HG03469 (cell line): ENCODE results near the gene OR5P2.
"Not testable (repeated sequence)": the region's sequence is repeated elsewhere in the genome, so short reads cannot be mapped to it uniquely, and the experiment has no call there.

ENCODE experiments used
- ATAC-seq: cut with Tn5 transposase; IDR thresholded peaks from one replicate; pipeline ENCODE4 v1.9.1; 2021; ENCODE audit warnings: mild to moderate bottlenecking, moderate library complexity, moderate number of reproducible peaks; ENCODE audit not compliant: unreplicated experiment

The OR5P2 gene, protein sequence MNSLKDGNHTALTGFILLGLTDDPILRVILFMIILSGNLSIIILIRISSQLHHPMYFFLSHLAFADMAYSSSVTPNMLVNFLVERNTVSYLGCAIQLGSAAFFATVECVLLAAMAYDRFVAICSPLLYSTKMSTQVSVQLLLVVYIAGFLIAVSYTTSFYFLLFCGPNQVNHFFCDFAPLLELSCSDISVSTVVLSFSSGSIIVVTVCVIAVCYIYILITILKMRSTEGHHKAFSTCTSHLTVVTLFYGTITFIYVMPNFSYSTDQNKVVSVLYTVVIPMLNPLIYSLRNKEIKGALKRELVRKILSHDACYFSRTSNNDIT

DNA sequence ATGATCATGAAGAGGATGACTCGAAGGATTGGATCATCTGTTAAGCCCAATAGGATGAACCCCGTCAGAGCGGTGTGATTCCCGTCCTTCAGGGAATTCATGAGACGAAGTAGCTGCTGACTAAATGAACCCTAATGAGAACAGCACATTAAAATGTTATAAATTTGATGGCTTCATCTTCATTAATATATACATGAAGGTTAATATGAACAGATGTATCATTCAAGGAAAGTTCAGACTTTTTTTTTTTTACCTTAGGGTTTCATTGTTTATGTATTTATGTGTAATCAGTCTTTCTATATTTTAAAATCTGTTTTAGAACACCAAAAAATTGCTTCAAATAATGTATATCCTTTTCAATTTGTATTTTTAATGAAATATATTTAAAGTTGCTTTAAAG, at the start of gene OR5P2:
Gene OR5P2 (minus strand): TSS at position 101 of the 400 bp plus-strand sequence. CDS start 0 bp downstream, at position 101.
- ATAC-seq, result no peak

DNA sequence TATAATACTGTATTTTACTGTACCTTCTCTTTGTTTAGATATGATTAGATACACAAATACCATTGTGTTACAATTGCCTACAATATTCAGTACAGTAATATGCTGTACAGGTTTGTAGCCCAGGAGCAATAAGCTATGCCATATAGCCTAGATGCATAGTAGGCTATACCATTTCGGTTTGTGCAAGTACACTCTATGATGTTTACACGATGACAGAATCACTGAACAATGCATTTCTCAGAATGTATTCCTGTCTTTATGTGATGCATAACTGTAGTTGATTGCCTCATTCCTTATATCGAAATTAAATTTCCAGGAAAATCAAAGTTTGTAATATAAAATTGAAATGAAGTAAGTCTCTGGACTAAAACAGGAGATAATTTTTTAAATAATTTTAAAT, 49.3 kb upstream of the OR5P2 start:
- ATAC-seq, result no peak

DNA sequence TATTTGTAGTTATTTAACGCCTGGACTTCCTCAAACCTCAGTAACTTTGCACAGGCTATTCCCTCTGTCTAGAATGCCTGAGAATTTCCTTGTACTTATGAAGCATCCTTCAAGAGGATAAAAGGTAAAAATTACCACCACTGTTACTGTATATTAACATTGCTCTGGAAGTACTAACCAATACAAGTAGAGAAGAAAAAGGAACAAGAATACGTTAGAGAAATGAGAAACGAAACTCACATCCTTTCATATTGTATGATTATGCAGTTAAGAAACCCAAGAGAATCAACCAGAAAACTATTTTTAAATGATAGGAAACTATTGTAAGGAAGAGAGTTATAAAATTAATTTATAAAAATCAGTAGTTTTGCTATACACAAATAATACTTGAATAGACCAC, 48.2 kb upstream of the OR5P2 start:
- ATAC-seq, result no peak

DNA sequence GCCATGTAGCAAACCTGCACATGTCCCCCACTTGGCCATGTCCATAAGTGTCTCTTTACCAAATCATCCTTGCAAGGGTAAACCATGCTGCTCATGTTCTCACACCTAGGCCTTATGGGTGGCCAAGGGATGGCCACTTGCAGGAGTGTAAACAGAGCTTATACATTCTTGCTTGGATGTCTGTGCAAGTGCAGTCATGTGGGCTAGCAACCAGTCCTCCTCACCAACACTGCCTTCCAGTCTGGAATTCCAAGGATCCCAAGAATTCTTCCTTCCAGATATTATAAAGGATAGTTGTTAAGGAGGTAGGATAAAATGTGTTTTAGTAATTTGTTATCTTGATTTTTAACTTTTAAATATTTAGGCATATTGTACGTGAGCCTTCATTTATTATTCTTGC, 47.8 kb upstream of the OR5P2 start:
- ATAC-seq, result no peak

DNA sequence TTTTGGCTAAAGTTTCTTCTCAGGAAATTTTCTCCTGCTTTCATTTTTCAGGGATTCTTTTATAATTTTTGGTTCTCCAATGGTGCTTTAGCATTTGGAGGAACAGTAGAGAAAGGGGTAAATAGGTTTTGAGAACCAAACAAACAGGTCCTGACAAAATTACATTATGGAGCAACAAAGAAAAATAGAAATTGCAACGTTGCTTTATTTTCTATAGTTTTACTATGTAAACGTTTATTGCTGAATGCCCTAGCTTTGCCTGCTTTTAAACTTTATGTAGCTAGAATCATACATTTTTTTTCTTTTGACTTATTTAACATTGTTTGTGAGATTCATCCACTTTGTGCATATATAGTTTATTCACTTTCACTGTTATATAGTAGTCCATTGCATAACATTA, 43.8 kb upstream of the OR5P2 start:
- no peak for ATAC-seq

DNA sequence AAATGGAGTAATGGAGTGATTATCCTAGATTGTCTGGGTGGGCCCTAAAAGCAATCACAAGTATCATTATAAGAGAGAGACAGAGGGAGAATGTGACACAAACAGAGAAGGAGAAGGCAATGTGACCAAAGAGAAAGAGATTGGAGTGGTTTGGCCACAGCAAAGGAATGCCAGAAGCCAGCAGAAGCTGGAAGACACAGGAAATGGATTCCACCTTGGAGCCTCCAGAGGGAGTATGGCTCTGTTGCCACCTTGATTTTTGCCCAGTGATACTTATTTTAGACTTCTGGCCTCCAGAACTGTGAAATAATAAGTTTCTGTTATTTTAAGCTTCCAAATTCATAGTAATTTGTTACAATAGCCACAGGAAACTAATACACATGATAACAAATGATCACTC, 36.8 kb upstream of the OR5P2 start:
- ATAC-seq, result no peak

DNA sequence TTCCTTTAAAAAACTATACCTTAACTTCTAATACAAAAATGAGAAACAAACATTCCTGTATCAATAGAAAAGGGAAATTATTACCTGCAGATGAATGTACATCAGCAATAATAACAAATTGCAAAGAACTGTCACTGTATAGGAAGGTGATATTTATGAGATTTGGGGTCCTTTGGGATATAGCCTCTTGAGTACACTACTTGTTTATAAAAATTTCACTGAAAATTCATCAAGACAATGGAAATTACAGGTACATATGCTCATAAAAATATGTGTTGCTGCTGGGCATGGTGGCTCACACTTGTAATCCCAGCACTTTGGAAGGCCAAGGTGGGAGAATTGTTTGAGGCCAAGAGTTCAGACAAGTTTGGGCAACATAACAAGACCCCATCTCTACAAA, 34.0 kb upstream of the OR5P2 start, which contains the start of gene OR5P3:
Gene OR5P3 (minus strand): TSS at position 101 of the 400 bp plus-strand sequence.
- ATAC-seq, result no peak

DNA sequence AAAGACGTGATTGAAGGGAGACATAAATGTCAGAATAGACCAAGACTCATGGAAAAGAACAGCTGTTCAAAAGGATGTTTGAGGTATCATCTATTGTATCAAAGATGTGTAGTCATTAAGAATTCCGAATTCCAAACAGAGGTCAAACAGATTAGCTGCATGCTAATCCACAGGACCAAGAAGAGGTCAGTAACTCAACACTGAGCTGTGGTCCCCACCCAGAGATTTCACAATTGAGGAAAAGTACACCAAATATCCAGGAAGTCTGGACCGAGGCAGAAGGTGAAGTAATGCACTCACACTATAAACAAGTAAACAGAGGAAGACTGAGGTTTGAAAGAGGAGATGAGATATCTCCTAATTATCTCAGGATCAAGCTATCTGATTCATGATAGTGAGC, 29.6 kb upstream of the OR5P2 start:
- no peak for ATAC-seq

DNA sequence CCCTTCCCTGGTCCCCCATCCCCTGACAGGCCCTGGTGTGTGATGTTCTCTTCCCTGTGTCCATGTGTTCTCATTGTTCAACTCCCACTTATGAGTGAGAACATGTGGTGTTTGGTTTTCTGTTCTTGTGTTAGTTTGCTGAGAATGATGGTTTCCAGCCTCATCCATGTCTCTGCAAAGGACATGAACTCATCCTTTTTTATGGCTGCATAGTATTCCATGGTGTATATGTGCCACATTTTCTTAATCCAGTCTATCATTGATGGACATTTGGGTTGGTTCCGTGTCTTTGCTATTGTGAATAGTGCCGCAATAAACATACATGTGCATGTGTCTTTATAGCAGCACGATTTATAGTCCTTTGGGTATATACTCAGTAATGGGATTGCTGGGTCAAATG, 23.7 kb upstream of the OR5P2 start:
- ATAC-seq, result not testable (repeated sequence)

DNA sequence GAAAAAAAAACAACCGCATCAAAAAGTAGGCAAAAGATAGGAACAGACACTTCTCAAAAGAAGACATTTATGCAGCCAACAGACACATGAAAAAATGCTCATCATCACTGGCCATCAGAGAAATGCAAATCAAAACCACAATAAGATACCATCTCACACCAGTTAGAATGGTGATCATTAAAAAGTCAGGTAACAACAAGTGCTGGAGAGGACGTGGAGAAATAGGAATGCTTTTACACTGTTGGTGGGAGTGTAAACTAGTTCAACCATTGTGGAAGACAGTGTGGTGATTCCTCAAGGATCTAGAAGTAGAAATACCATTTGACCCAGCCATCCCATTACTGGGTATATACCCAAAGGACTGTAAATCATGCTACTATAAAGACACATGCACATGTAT, 18.2 kb upstream of the OR5P2 start:
- not testable (repeated sequence) for ATAC-seq

DNA sequence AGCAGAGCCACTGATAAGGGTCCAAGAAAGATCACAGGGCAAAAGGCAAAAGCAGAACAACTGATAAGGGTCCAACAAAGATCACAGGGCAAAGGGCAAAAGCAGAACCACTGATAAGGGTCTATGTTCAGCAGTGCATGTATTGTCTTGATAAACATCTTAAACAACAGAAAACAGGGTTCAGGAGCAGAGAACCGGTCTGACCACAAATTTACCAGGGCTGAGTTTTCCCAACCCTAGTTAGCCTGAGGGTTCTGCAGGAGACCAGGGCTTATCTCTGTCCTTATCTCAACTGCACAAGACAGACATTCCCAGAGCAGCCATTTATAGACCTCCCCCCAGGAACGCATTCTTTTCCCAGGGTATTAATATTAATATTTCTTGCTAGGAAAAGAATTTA, 13.6 kb upstream of the OR5P2 start:
- not testable (repeated sequence) for ATAC-seq

DNA sequence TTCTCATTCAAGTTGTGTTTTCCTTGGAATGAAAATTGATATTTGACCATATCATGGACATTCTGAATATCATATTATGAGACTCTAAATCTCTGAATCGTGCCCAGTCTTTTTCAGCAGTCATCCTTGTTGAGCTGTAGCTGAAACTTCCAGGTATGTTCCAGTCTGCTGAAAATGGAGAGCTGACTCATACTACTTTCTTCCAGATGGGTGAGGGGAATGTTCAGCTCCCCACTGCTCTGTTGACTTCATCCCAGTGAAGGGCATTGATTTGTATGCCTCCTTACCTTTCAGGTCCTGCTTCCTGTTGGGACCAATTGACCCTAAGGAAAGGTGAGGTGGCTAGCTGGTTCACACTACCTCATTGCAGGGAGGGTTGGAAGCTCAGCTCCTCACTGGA, 3.5 kb downstream of the OR5P2 start:
- ATAC-seq, result no peak

DNA sequence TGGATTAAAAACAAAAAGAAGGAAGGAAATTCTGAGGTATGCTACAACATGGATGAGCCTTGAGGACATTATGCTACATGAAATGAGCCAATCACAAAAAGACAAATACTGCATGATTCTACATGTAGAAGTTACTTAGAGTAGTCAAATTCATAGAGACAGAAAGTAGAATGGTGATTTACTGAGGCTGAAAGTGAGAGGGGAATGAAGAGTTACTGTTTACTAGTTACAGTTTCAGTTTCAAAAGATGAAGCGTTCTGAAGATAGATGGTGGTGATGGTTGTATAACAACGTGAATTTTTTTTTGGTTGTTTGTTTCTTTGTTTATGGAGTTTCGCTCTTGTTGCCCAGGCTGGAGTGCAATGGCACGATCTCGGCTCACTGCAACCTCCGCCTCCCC, 9.5 kb downstream of the OR5P2 start:
- ATAC-seq, result peak; percentile 93

DNA sequence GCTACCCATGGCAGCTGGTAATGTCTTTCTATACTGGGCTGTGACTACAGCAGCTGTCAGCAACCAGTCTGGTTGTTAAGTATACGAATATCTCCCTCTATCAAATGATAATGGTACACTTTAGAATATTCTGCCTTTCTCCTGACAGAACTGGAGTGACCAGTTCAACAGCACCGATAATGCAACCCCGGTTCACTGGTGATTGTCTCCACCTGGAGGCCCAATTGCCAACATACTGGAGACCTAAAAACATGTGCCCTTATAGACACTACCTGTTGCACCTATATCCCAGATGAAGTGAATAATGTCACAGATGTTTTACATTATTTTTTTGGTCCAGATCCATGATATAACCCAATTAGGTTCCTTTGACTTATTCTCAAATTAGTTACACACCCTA, 21.1 kb downstream of the OR5P2 start:
- no peak for ATAC-seq

DNA sequence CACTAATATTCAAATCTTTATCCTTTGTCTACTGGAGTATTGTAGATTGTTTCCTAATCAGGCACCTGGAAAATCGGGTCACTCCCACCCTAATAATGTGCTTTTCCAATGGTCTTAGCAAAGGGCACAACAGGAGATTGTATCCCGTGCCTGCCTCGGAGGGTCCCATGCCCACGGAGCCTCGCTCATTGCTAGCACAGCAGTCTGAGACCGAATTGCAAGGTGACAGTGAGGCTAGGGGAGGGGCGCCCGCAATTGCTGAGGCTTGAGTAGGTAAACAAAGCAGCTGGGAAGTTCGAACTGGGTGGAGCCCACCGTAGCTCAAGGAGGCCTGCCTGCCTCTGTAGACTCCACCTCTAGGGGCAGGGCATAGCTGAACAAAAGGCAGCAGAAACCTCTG, 32.4 kb downstream of the OR5P2 start:
- ATAC-seq, result not testable (repeated sequence)

DNA sequence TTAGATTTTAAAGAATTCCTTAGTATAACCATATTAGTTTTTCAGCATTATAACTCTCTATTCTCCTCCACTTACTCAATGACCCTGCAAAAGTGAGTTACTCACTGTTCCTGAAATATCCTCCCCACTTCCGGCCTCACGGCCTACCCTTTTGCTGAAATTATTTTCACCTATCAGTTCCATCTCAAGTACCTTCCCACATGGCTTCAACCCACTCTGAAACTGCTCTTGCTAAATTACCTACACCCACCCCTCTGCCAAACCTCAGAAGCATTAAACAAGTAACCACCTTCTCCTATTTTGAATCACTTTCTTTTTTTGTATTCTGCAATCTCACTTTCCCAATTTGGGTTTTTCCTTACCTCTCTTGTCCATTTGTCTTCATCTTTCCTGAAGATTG, 37.7 kb downstream of the OR5P2 start:
- peak; percentile 78 for ATAC-seq

DNA sequence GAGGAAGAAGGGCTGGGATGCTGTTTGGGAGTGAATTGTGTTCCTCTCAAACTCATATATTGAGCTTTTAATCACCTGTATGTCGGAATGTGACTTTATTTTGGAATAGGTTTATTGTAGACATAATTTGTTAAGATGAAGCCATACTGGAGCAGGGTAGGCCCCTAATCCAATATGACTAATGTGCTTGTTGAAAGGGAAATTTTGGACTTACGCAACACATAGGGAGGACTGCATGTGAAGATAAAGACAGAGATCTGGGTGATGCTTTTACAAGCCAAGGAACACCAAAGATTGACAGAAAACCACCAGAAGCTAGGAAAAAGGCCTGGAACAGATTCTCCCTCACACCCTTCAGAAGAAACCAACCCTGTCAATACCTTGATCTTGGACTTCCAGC, 47.3 kb downstream of the OR5P2 start:
- ATAC-seq, result no peak
